GM12878 (cell line): ENCODE results near the gene CACNA2D1. TPM values are rescaled to one million over a fixed set of nuclear protein-coding genes. Genes with fewer than 3 reads are reported as not detected.

Experiments used
- ATAC-seq: fragments of 200-7000 bp; cut with Tn5 transposase; 3 replicates; pipeline ENCODE4 v1.9.1; 2020; ENCODE audit warnings: mild to moderate bottlenecking, moderate library complexity
- BruUV-seq: library from RNA; stranded (reverse); fragments of 400-500 nt; replicated peaks from 2 replicates; lab custom pipeline; 2021; lab: Mats Ljungman, UMichigan
- CTCF ChIA-PET: fragments of 300-600 bp; sonication (Branson Sonifier 250); formaldehyde crosslinking; extraction: SDS; loops from one replicate; lab custom pipeline; 2021; ENCODE audit warnings: inconsistent platforms; lab: Yijun Ruan, JAX
- POLR2A ChIA-PET: fragments of 350-600 bp; formaldehyde crosslinking; extraction: SDS; loops from one replicate; lab custom pipeline; 2021; ENCODE audit warnings: inconsistent platforms; lab: Charles Lee
- RAD21 ChIA-PET: fragments of 300-600 bp; sonication (Branson Sonifier 250); formaldehyde crosslinking; loops from one replicate; lab custom pipeline; 2023; ENCODE audit warnings: antibody characterized with exemption; ENCODE audit not compliant: unreplicated experiment; lab: Charles Lee
- SMC1A ChIA-PET: fragments of 300-600 bp; sonication (Branson Sonifier 250); formaldehyde crosslinking; loops from one replicate; lab custom pipeline; 2023; ENCODE audit not compliant: unreplicated experiment, uncharacterized antibody; lab: Charles Lee
- DNase-seq: peaks from one replicate; pipeline ENCODE4 v3.0.0-alpha.2; 2011; ENCODE audit warnings: low read depth, low spot score
- FAIRE-seq: peaks from 3 replicates; lab custom pipeline; 2011; peaks lifted over from hg19 to GRCh38; lab: Jason Lieb, UNC
- H2AFZ ChIP-seq: 2 replicates; pipeline ENCODE4 v1.6.0; 2011; ENCODE audit warnings: low read depth, low read length, control low read depth; ENCODE audit not compliant: control insufficient read depth
- H3K27ac ChIP-seq: 2 replicates; pipeline ENCODE4 v1.5.1; 2011; ENCODE audit warnings: control low read depth; ENCODE audit not compliant: control insufficient read depth, insufficient read depth
- H3K27me3 ChIP-seq, 2 experiments: replicated peaks in 1 of 2; 2 replicates each; pipeline versions ENCODE4 v1.6.0 to v1.6.1; 2011; ENCODE audit warnings: low read length in 1 of 2; ENCODE audit not compliant: control insufficient read depth in 2 of 2, insufficient read depth in 2 of 2
- H3K36me3 ChIP-seq, 2 experiments: 2 replicates each; pipeline ENCODE4 v1.5.1; 2011; ENCODE audit warnings: low read length in 1 of 2; ENCODE audit not compliant: control insufficient read depth in 2 of 2, insufficient read depth in 2 of 2
- H3K4me1 ChIP-seq: 2 replicates; pipeline ENCODE4 v1.6.1; 2011; ENCODE audit warnings: mild to moderate bottlenecking, low read length, moderate library complexity, mixed read lengths; ENCODE audit not compliant: control insufficient read depth, insufficient read depth
- H3K4me2 ChIP-seq: 2 replicates; pipeline ENCODE4 v1.6.0; 2011; ENCODE audit warnings: control low read depth; ENCODE audit not compliant: control insufficient read depth, insufficient read depth
- H3K4me3 ChIP-seq: fragments of 200-600 bp; sonication (generic); 2 replicates; pipeline ENCODE4 v1.5.1; 2016
- H3K79me2 ChIP-seq: 2 replicates; pipeline ENCODE4 v1.6.0; 2011; ENCODE audit warnings: low read length; ENCODE audit not compliant: control insufficient read depth, insufficient read depth
- H3K9ac ChIP-seq: 2 replicates; pipeline ENCODE4 v1.8.0; 2011; ENCODE audit warnings: low read length, control low read depth, mixed read lengths; ENCODE audit not compliant: control insufficient read depth, insufficient read depth
- H3K9me3 ChIP-seq: replicated peaks from 3 replicates; pipeline ENCODE4 v1.5.1; 2011; ENCODE audit warnings: mild to moderate bottlenecking, low read length; ENCODE audit not compliant: control insufficient read depth, insufficient read depth
- H4K20me1 ChIP-seq: 2 replicates; pipeline ENCODE4 v1.6.0; 2011; ENCODE audit not compliant: control insufficient read depth, insufficient read depth
- ATF7 ChIP-seq: fragments of 450-650 bp; IDR thresholded peaks from 2 replicates; pipeline ENCODE4 v1.6.1; 2016; ENCODE audit warnings: low read depth, mild to moderate bottlenecking
- CHD4 ChIP-seq: fragments of 200-600 bp; sonication (generic); IDR thresholded peaks from 2 replicates; pipeline ENCODE4 v1.6.1; 2016; ENCODE audit warnings: mild to moderate bottlenecking
- IKZF1 ChIP-seq: fragments of 450-650 bp; conservative IDR thresholded peaks from 2 replicates; pipeline ENCODE4 v1.6.1; 2017; ENCODE audit warnings: antibody characterized with exemption, mild to moderate bottlenecking
- IKZF2 ChIP-seq, 2 experiments: fragments of 450-650 bp; IDR thresholded peaks; 2 replicates each; pipeline ENCODE4 v1.6.1; 2017; ENCODE audit warnings: mild to moderate bottlenecking in 2 of 2, moderate library complexity in 2 of 2
- MYC ChIP-seq: IDR thresholded peaks from 2 replicates; pipeline ENCODE4 v1.6.1; 2011; ENCODE audit warnings: mild to moderate bottlenecking, low read length, moderate library complexity, inconsistent platforms; ENCODE audit not compliant: insufficient read depth, insufficient replicate concordance, insufficient read length, severe bottlenecking
- WGBS: methylation state at CpG from one replicate; pipeline ENCODE4 v1.1.6; 2016; ENCODE audit warnings: low lambda C conversion rate; ENCODE audit not compliant: insufficient replicate concordance, insufficient coverage; ENCODE audit errors: missing lambda C conversion rate; 5-methylcytosine and 5-hydroxymethylcytosine counted together
- in situ Hi-C: fragments of 300-500 bp; cut with MboI; formaldehyde crosslinking; loops from 9 replicates; pipeline ENCODE4 v1.14.3; 2018; ENCODE audit warnings: mixed read lengths
- intact Hi-C: fragments of 100-400 bp; cut with micrococcal nuclease; formaldehyde crosslinking; loops from one replicate; pipeline ENCODE4 v1.14.2; 2022; ENCODE audit not compliant: unreplicated experiment
- polyA plus RNA-seq, 11 experiments: library from polyadenylated mRNA; depleted of rRNA in 4 of 11; unstranded in 6 of 11; stranded (reverse) in 5 of 11; fragments of >200 nt; fragmentation: Nextera tagmentation in 4 of 11; fragmentation: Illumina TruSeq in 1 of 11; extraction: Ambion mirVana in 4 of 11; extraction: Trizol in 1 of 11; gene quantifications; 1 replicate in 1 of 11; 2 replicates in 10 of 11; pipeline versions ENCODE4 v1.2.1 to v1.2.3, GENCODE V29; 2011 to 2016; ENCODE audit warnings: inconsistent platforms in 2 of 11, missing spikeins in 2 of 11, low read depth in 1 of 11
- total RNA-seq, 4 experiments: library from RNA; depleted of rRNA in 3 of 4; stranded (reverse); fragments of >200 nt in 3 of 4; fragmentation: Illumina TruSeq in 1 of 4; extraction: Trizol in 1 of 4; gene quantifications; 2 replicates each; pipeline versions ENCODE4 v1.2.1 to v1.2.3, GENCODE V29; 2013 to 2021

CACNA2D1 gene
- total and polyA plus RNA-seq, 10 of the 15 experiments (the other 5 are each of a cell fraction or from before 2014, with no cell fraction given) = 0.14 to 14.8 (median 0.97) TPM

DNA sequence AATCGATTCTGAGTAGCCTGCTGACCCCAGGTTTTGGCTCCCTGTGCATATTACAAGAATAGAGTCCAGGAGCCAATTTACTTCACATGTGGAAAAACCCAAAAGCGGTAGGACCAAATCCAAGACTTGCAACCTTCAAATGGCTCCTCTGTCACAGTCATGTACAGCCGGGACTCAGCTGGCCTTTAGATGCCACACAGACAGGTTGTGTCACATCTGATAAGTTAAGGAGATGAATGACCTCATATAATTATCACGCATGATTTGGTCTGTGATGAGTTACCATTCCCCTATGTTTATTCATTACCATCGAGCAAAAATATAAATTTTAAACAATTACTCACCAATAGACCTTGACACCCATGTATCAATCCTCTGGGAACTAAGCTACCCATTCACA lies 14.2 kb downstream of the CACNA2D1 start:
- H3K27ac ChIP-seq = no peak overlapping the region
- POLR2A ChIA-PET = interaction anchor here (0.5 to 2.8 kb wide), 4 partner anchors 14 to 166 kb away, joined by 3 to 20 read pairs (median 7); no protein-coding TSS in a partner anchor
- no peaks in the 10 kb centered on the region for H4K20me1 ChIP-seq
- in situ Hi-C loops = no loop called here
- no TSS peak for BruUV-seq
- no peaks in the 10 kb centered on the region for H3K4me1 ChIP-seq
- TF ChIP-seq ATF7 (peak; percentile 56), CHD4 (no peak)
- TF ChIP-seq, all 136 proteins: peak for 1
- ChIA-PET CTCF (no interaction called here), RAD21 (interaction anchor here (0.8 to 2.2 kb wide), 6 partner anchors 10 to 45 kb away, joined by 3 to 8 read pairs (median 4); no protein-coding TSS in a partner anchor), SMC1A (interaction anchor here (0.7 to 4.3 kb wide), 10 partner anchors 9 to 152 kb away, joined by 3 to 22 read pairs (median 6); no protein-coding TSS in a partner anchor)
- Histone ChIP-seq H3K36me3 (no peaks in the 10 kb centered on the region), H2AFZ (no peak overlapping the region), H3K4me2 (no peak overlapping the region), H3K27me3 (no peaks in the 10 kb centered on the region), H3K9me3 (no peaks in the 10 kb centered on the region), H3K9ac (no peak overlapping the region), H3K79me2 (no peaks in the 10 kb centered on the region), H3K4me3 (no peak overlapping the region)
- WGBS = 43% methylated on average over 5 of the region's 5 CpGs
- ATAC-seq (peak; percentile 24), FAIRE-seq (no peak), DNase-seq (no peak)
- intact Hi-C loops = no loop called here

GRCh38 chr7:82428186-82428961 lies 15.2 kb downstream of the CACNA2D1 start:
- intact Hi-C loops (no loop called here), in situ Hi-C loops (no loop called here)
- Histone ChIP-seq H3K4me2 (no peak overlapping the region), H3K4me1 (no peaks in the 10 kb centered on the region), H3K27ac (no peak overlapping the region), H3K36me3 (no peaks in the 10 kb centered on the region), H3K9me3 (no peaks in the 10 kb centered on the region), H2AFZ (no peak overlapping the region), H4K20me1 (no peaks in the 10 kb centered on the region), H3K9ac (no peak overlapping the region), H3K79me2 (no peaks in the 10 kb centered on the region), H3K4me3 (no peak overlapping the region), H3K27me3 (no peaks in the 10 kb centered on the region)
- ATAC-seq (peak; percentile 50), DNase-seq (no peak), FAIRE-seq (no peak)
- TF ChIP-seq IKZF1 (peak; percentile 56), MYC (no peak), IKZF2 (IDR thresholded peaks at IDR 0.05) (peak; percentile 11 to 21; a peak in 2 of 4 replicates)
- ChIA-PET RAD21 (interaction anchor here (0.6 to 1.7 kb wide), 6 partner anchors 9 to 52 kb away, joined by 3 to 6 read pairs (median 4); no protein-coding TSS in a partner anchor), POLR2A (interaction anchor here (0.6 to 1.7 kb wide), 3 partner anchors 14 to 76 kb away, joined by 3 to 5 read pairs (median 4); no protein-coding TSS in a partner anchor), SMC1A (interaction anchor here (0.6 to 7.9 kb wide), 15 partner anchors 8 to 143 kb away, joined by 3 to 58 read pairs (median 4); no protein-coding TSS in a partner anchor), CTCF (interaction anchor here (1.1 kb wide), 3 partner anchors 9 to 194 kb away, joined by 3 read pairs; no protein-coding TSS in a partner anchor)
- no TSS peak for BruUV-seq
- 44% methylated on average over 2 of the region's 2 CpGs for WGBS
